NT2/D1 (cell line): ENCODE measurements around the gene EIF2S3B.
A peak's percentile ranks its signal among the peaks of the same experiment; 100 is the strongest.
"Not testable (repeated sequence)": the region's sequence is repeated elsewhere in the genome, so short reads cannot be mapped to it uniquely, and the experiment has no call there.

Source experiments
- DNase-seq: peaks from one replicate; pipeline ENCODE4 v3.0.0-alpha.2; 2011; ENCODE audit warnings: low read depth, low spot score
- H3K27me3 ChIP-seq: 2 replicates; pipeline ENCODE4 v1.6.0; 2011; ENCODE audit warnings: mild to moderate bottlenecking; ENCODE audit not compliant: insufficient read length, insufficient read depth
- H3K36me3 ChIP-seq: 2 replicates; pipeline ENCODE4 v1.6.1; 2011; ENCODE audit warnings: mild to moderate bottlenecking, low read length, mixed read lengths; ENCODE audit not compliant: insufficient read depth, insufficient read length
- H3K4me1 ChIP-seq: 2 replicates; pipeline ENCODE4 v1.5.1; 2011; ENCODE audit not compliant: insufficient read depth, insufficient read length
- H3K4me3 ChIP-seq: 2 replicates; pipeline ENCODE4 v1.5.1; 2011; ENCODE audit warnings: low read depth; ENCODE audit not compliant: insufficient read length
- H3K9ac ChIP-seq: 2 replicates; pipeline ENCODE4 v1.6.0; 2011; ENCODE audit warnings: low read depth; ENCODE audit not compliant: insufficient read length
- H3K9me3 ChIP-seq: 2 replicates; pipeline ENCODE4 v1.5.1; 2011; ENCODE audit warnings: mild to moderate bottlenecking, low read length; ENCODE audit not compliant: insufficient read depth
- SUZ12 ChIP-seq: IDR thresholded peaks from 2 replicates; pipeline ENCODE4 v1.6.1; 2011; ENCODE audit not compliant: insufficient read length, insufficient read depth; ENCODE audit errors: extremely low read depth
- YY1 ChIP-seq: IDR thresholded peaks from 2 replicates; pipeline ENCODE4 v1.6.1; 2011; ENCODE audit not compliant: insufficient read length, insufficient read depth
- ZNF274 ChIP-seq: IDR thresholded peaks from 2 replicates; pipeline ENCODE4 v1.6.1; 2011; ENCODE audit warnings: mild to moderate bottlenecking, low read depth, low read length

The EIF2S3B gene

GRCh38 chr12:10505620-10506019, at the start of gene EIF2S3B:
TSS of gene EIF2S3B (plus strand) at chr12:10505890. CDS start at chr12:10505903, 13 bp downstream.
- H3K9me3 ChIP-seq = no peaks in the 10 kb centered on the region; the same call in 1 of the 2 replicates
- H3K4me3 ChIP-seq = no peak within 1 kb of the TSS
- TF ChIP-seq SUZ12 (no peak), YY1 (no peak), ZNF274 (no peak)
- no peaks in the 10 kb centered on the region for H3K27me3 ChIP-seq
- H3K4me1 ChIP-seq = no peaks in the 10 kb centered on the region
- DNase-seq = no peak
- no peaks in the 10 kb centered on the region for H3K36me3 ChIP-seq
- no peak within 1 kb of the TSS for H3K9ac ChIP-seq

- TF ChIP-seq YY1 (no peak), ZNF274 (no peak), SUZ12 (no peak)
- H3K4me3 ChIP-seq = no peak overlapping the region
- H3K4me1 ChIP-seq = no peaks in the 10 kb centered on the region
- H3K27me3 ChIP-seq = no peaks in the 10 kb centered on the region
- no peaks in the 10 kb centered on the region for H3K36me3 ChIP-seq
- no peak overlapping the region for H3K9ac ChIP-seq
- H3K9me3 ChIP-seq = peaks cover 25% of the 10 kb centered on the region
- no peak for DNase-seq
Observed at GRCh38 chr12:10456856-10457255, 48.8 kb upstream of the EIF2S3B start.

- no peak for TF ChIP-seq ZNF274
- TF ChIP-seq YY1 = peak; percentile 26
- H3K27me3 ChIP-seq = no peaks in the 10 kb centered on the region
- H3K4me1 ChIP-seq = no peaks in the 10 kb centered on the region
- peaks cover 25% of the 10 kb centered on the region for H3K9me3 ChIP-seq
- H3K9ac ChIP-seq = no peak overlapping the region
- no peak overlapping the region for H3K4me3 ChIP-seq
- H3K36me3 ChIP-seq = no peaks in the 10 kb centered on the region
- peak; percentile 88 for DNase-seq
Observed at GRCh38 chr12:10457760-10458159, 47.9 kb upstream of the EIF2S3B start.

GRCh38 chr12:10466311-10466710, 39.4 kb upstream of the EIF2S3B start:
- Histone ChIP-seq H3K4me1 (no peaks in the 10 kb centered on the region), H3K36me3 (no peaks in the 10 kb centered on the region), H3K9me3 (no peaks in the 10 kb centered on the region), H3K27me3 (no peaks in the 10 kb centered on the region), H3K9ac (no peak overlapping the region), H3K4me3 (no peak overlapping the region)
- TF ChIP-seq SUZ12 (no peak), ZNF274 (no peak), YY1 (no peak)
- DNase-seq = no peak

- TF ChIP-seq ZNF274 (no peak), YY1 (no peak), SUZ12 (no peak)
- no peaks in the 10 kb centered on the region for H3K9me3 ChIP-seq
- no peak overlapping the region for H3K4me3 ChIP-seq
- no peaks in the 10 kb centered on the region for H3K27me3 ChIP-seq
- no peak for DNase-seq
- no peaks in the 10 kb centered on the region for H3K36me3 ChIP-seq
- H3K9ac ChIP-seq = no peak overlapping the region
- H3K4me1 ChIP-seq = no peaks in the 10 kb centered on the region
Observed at GRCh38 chr12:10469701-10470100, 36.0 kb upstream of the EIF2S3B start.

GRCh38 chr12:10472808-10473207, 32.9 kb upstream of the EIF2S3B start:
- H3K9ac ChIP-seq, H3K4me3 ChIP-seq, H3K4me1 ChIP-seq, DNase-seq, H3K9me3 ChIP-seq, H3K27me3 ChIP-seq, H3K36me3 ChIP-seq: not testable (repeated sequence)

- H3K4me1 ChIP-seq, H3K27me3 ChIP-seq, DNase-seq, H3K36me3 ChIP-seq, H3K9ac ChIP-seq, H3K4me3 ChIP-seq: not testable (repeated sequence)
- H3K9me3 ChIP-seq = peaks cover 18% of the 10 kb centered on the region
Observed at GRCh38 chr12:10481901-10482300, 23.8 kb upstream of the EIF2S3B start.

- not testable (repeated sequence) for H3K4me1 ChIP-seq, H3K9ac ChIP-seq, DNase-seq, H3K27me3 ChIP-seq, H3K36me3 ChIP-seq, H3K9me3 ChIP-seq, H3K4me3 ChIP-seq
Observed at GRCh38 chr12:10487328-10487727, 18.4 kb upstream of the EIF2S3B start.

GRCh38 chr12:10491766-10492165, 13.9 kb upstream of the EIF2S3B start:
- Histone ChIP-seq H3K36me3 (no peaks in the 10 kb centered on the region), H3K4me1 (no peaks in the 10 kb centered on the region), H3K9me3 (no peaks in the 10 kb centered on the region), H3K9ac (no peak overlapping the region), H3K4me3 (no peak overlapping the region), H3K27me3 (no peaks in the 10 kb centered on the region)
- no peak for DNase-seq
- TF ChIP-seq ZNF274 (no peak), YY1 (no peak), SUZ12 (no peak)
